ENCODE data around the gene STK35.

- no peak for TF ChIP-seq CTCF (conservative IDR thresholded peaks at IDR 0.05; ENCODE audit: low read depth, low read length)
- TF ChIP-seq EZH2 (IDR thresholded peaks at IDR 0.05; ENCODE audit: borderline replicate concordance, low read depth, low read length, poor library complexity, severe bottlenecking): no peak
Measured at GRCh38 chr20:2163757-2164156, 62.1 kb downstream of the STK35 start.

Measured in A673 (cell line).